Measurements from ENCODE around the gene INSIG1.

INSIG1 gene

GRCh38 chr7:155305231-155305904 is 7.7 kb downstream of the INSIG1 start:
- DNase-seq, result no peak

- no peak for DNase-seq
Observed at GRCh38 chr7:155306673-155307470, 9.2 kb downstream of the INSIG1 start.

DNA sequence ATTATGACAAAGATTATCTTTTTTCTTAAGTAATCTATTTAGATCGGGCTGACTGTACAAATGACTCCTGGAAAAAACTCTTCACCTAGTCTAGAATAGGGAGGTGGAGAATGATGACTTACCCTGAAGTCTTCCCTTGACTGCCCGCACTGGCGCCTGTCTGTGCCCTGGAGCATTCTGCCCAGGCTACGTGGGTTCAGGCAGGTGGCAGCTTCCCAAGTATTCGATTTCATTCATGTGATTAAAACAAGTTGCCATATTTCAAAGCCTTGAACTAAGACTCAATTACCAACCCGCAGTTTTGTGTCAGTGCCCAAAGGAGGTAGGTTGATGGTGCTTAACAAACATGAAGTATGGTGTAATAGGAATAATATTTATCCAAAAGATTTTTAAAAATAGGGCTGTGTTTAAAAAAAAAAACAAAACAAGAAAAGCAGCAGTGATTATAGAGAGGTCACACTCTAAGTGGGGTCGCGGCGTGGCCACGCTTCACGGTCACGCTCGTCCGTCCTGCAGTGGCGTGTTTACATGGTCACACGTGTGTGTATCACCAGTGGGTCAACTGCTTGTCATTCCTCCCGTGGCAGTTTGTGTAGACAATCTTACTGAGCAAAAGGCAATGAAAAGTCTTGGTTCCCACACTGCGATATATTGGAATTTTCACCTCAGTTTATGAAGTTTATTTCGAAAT is 10.8 kb downstream of the INSIG1 start:
- no peak for DNase-seq

DNA sequence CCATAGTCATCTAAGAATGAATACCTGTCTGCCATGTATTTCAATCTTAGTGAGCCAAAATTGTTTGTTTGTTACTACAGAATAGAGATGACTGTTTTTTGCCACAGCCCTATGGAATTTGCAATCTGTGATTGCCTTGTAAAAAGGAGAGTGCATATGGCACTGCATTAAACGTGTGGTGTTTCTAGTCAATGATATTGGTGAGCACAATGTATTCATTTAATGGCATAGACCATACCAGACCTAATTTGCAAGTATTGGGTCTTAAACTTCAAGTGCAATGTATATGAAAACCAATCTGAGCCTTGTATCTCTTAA is 11.3 kb downstream of the INSIG1 start:
- no peak for DNase-seq

DNA sequence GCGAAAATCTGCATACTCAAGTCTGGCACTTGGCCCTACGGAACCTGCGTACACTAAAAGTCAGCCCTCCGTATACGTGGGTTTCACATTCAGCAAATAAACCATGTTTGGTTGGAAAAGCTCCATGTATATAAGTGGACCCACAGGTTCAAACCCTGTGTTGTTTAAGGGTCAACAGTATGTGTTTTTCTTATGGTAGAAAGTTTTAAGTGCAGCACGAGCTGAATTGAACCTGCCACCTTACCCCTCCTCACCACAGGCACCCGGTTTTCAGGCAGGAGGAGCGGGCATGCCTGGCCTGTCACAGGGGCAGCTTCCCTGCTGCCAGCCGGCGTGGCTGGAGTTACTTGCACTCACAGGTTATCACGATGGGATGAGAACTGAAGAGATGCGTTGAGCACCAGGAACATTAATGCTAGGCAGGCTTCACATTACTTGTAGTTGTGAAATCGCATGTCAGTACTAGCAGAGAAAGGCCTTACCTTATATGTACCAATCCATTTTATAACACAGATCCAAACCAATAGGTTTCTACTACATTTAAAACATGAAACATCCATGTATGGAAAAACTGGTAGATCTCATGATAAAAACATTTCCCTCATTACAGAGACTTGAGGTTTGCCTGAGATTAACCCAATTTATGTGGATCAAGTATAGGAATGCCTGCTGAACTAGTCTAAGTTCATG is 12.9 kb downstream of the INSIG1 start:
- DNase-seq, result no peak

DNA sequence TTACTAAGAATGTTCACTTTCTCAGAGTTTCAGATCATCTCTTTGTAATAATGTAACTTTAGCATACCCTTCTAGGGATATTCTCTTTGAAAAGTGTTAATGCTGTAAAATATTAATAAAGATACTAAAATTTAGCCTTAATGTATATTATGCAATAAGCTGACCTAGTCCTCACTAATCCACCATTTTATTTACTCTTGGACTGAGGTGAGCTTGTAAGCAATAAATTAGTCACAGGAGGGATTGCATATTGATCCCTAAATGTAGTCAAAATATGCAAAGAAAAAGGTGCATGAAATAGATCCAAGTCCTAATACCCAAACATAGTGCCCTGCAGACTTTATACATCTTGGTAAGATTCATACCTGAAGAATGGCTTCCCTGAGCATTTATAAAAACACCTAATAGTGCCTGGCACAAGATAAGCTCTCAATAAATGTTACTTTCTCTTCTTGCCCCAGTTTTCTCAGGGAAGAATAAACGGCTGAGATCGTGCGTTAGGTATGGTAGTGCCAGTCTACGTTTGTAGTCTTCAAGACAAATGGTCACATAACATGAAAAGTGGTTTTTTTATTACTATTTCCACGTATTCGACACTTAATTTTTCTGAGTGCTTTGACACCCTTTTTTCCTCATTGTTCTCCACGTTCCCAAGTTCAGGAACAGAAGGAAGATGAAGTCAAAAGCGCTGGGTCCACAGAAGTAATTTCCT is 14.3 kb downstream of the INSIG1 start:
- DNase-seq, result no peak

- no peak for DNase-seq
Observed at GRCh38 chr7:155312633-155313032, 15.0 kb downstream of the INSIG1 start.

- DNase-seq, result no peak
Observed at GRCh38 chr7:155313096-155313495, 15.4 kb downstream of the INSIG1 start.

- no peak for DNase-seq
Observed at GRCh38 chr7:155315977-155316376, 18.3 kb downstream of the INSIG1 start.

DNA sequence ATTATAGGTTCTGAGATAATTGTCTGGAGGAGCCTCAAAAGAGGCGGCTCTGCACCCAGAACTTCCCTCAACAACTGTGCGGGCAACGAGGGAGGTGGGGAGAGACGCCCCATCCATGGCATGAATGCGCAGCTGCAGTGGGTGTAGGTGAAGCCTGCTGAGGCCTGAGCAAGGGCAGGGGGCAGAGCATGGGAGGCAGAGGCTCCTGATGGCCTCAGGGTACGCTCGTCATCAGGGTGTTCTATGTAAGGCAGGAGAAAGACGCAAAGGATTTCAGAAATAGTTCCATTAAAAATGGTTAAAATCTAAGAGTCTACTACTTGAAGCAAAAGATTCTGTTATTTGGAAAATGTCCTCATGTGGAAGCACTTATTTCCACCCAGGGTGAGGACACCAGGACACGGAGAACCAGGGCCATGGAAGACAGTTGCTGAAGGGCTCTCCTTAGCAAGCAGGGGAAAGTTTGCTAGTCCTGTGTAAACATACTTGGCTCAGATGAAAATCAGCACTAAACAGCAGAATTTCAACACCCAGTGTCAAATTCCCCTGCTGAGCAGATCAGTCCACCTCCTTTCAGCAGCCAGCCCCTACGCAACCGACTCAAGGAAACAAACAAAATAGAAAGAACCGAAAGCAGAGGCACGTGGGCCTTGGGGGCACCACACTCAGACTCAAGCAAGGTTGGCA is 18.9 kb downstream of the INSIG1 start:
- DNase-seq, result no peak

- no peak for DNase-seq
Observed at GRCh38 chr7:155317114-155317434, 19.4 kb downstream of the INSIG1 start.

DNA sequence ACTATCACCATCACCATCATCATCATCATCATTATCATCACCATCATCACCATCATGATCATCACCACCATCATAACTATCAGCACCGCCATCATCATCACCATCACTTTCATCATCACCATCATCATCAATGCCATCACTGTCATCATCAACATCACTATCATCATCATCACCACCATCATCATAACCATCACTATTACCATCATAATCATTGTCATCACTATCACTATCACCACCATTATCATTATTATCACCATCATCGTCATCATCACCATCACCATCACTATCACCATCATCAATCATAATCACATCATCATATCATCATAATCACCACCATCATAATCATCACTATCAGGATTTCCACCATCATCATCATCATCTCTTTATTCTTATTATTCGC is 20.6 kb downstream of the INSIG1 start:
- DNase-seq, result no peak

DNA sequence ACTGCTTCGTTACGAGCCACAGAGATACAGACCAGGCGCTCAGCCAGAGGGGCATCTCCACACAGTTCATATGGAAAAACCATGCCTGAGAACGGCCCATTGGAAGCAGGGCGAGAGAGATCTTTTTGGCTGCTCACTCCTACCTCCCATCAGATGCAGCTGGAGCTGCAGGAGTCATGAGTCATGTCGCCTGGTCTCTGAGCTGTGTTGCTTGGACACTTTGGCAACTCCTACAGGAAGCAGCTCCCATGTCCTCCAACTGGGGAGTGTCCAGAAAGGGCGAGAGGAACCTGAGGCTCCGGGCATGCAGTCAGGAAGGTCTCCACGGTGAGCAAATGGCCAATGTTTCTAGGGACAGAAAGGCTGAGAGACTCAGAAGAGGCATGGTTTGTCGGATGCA is 24.9 kb downstream of the INSIG1 start:
- no peak for DNase-seq

DNA sequence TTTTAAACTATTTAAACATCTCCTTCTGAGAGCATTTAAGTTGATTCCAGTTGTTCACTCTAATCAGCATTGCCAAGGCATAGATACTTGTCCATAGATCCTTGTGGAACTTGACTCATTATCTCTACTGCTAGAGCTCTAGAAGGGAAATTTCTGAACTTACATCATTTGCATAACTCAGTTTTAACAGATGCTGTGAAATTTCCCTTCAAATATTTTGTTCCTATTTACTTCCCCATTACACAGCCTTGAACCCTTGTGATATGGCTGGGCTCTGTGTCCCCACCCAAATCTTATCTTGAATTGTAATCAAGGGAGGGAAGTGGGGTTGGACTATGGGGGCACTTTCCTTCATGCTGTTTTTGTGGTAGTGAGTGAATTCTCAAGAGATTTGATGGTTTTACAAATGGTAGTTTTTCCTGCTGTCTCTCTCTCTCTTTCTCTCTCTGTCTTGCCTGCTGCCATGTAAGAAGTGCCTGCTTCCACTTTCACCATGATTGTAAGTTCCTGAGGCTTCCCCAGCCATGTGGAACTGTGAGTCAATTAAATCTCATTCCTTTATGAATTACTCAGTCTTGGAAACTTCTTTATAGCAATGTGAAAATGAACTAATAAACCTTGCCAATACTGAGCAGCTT is 25.4 kb downstream of the INSIG1 start:
- DNase-seq, result no peak

DNA sequence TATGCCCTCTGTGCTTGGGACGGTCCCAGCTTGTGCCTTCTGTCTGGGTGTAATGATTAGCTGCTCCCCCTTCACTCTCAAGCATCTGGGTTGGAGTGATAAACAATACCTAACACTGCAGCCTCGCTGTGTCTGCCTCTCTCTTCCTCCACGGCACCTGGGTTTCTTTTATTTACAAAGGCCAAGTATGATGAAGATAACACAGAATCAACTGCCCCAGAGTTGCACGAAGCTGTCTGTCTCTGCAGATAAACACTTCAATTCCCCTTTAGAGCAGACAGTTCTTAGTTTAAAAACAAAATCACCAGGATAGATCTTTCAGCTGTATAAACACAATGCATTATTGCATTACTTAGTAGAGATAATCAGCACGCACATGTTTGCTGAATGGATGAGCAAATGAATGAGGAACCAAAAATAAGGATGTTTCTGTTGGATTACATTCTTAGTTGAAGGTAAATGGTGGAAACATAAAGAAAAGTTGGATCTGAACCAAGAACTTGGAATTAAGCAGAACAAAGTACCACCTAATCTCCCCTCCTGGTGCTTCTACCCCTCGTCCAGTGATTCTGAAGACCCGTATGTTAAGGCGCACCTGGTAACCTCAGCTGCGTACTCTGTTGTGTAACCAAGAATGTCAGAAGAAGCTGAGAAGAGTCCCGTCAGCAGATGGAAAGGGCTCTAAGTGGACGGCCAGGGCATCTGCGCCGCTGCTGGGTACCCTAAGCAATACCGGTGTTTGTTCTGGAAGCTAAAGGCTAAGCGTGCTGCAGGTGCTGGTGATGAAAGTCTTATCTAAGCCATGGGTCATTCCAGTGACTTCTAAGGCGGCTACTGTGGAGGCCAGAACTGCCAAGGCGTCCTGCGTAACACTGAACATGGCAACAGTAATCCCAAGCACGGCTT is 26.6 kb downstream of the INSIG1 start:
- DNase-seq, result no peak

GRCh38 chr7:155324918-155325235 is 27.2 kb downstream of the INSIG1 start:
- DNase-seq, result no peak

GRCh38 chr7:155326385-155326784 is 28.7 kb downstream of the INSIG1 start:
- no peak for DNase-seq

GRCh38 chr7:155327590-155328320 is 30.1 kb downstream of the INSIG1 start:
- no peak for DNase-seq

- DNase-seq, result no peak
Observed at GRCh38 chr7:155329225-155329624, 31.5 kb downstream of the INSIG1 start.

- DNase-seq, result no peak
Observed at GRCh38 chr7:155331396-155331795, 33.7 kb downstream of the INSIG1 start.

All from right forelimb (tissue), 1 donor.